CD4-positive, alpha-beta T cell treated with Interferon gamma for 1 hour (primary cell): ENCODE results near the gene KIZ.
"Not testable (repeated sequence)": the region's sequence is repeated elsewhere in the genome, so short reads cannot be mapped to it uniquely, and the experiment has no call there.

ENCODE experiments used
- DNase-seq: peaks from one replicate; pipeline ENCODE4 v3.0.0-alpha.2; 2020

Gene KIZ

DNA sequence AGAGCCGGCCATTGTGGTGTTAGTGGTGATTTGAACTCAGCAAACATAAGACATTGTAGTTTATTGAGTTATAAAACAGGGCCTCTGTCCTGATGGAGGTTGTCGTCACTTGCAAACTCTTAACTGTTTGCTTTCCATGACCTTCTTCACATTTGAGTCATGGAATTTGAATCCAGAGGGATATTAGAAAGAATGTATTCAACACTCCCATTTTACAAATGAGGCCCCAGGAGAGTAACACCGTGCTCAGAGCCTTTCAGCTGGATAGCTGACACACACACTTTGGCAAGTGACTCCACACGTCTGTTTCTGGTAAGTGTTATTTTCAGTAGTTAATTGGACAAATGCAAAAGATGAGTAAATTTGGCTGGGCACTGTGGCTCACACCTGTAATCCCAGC is 104.8 kb downstream of the KIZ start:
- no peak for DNase-seq

DNA sequence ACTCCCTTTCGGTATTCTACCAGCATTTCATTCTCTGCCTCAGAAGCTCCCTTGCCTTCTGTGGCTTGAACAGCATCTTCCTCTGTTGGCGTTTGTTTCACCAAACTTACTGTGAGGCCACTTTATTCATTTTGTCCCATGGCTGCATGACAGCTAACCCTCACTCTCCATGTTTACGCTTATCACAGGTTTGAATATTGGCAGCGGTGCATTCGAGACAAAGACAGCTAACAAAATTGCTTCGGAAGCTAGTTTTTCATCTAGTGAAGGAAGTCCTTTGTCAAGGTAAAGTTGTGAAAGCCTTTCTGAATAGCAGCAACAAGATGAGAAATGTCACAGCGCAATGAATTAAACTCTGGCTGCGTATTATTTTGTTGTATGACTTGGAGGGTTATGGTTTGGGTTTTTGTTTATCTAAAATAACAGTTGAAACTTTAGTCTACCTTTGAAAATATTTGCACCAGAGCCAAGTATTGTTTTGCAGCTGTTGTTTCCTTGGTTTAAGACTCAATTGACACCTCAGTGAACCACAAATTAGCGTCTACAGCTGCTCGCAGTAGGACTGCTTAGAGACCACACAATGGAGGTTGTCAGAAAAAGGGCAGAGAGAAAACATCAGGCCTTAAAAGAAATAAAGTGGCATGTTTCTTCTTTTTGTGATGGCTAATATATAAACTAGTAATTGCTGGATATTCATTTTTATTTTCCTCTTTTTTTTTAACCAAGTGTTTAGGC is 106.8 kb downstream of the KIZ start:
- no peak for DNase-seq

DNA sequence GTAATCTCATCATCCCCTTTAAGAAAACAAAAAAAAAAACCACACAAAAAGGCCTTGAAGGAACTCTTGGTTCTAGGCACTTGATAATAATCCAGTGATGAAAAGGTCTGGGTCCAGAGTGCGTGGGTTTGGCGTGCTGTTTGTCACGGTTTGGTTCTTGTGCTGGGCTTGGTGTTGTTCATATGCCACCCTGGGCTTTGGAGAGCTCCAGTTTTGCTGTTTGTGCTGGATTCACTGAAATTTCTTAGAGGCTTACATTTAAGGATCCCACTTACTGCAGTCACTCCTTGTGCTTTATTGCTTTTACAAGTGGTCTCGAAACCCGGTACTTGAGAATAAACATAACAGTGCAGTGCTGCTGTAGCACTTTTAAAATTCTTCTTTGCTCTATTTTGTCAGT is 108.4 kb downstream of the KIZ start:
- no peak for DNase-seq

DNA sequence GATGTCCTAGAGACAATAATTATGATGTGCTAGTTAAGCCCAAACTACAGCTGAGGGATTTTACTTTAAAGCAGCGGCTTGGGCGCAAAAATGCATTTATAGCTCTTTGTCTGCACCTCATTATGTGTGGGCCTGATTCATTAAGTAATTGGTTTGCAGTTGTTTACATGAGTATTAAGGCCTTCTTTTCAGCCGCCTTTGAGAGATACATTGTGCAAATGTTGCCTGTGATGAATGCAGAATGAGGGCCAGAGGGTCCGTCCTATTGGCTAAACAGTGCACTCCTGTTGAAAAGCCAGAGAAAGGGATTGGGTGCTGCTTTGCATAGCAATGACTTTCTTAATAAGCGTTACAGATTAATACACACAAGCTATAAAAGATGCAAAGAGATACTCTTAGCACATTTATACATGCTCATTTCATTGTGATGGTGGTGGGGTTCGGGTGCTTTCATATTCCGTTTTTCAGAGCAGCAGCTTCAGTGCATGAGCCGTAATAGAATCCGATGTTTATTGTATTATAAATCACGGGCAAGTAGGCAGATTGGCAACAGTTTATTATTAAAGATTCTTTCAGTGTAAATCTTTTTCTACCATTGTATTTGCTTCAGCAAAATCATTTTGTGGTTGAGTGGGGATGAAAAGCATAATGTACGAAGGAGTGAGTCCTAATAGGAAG is 109.1 kb downstream of the KIZ start:
- no peak for DNase-seq

DNA sequence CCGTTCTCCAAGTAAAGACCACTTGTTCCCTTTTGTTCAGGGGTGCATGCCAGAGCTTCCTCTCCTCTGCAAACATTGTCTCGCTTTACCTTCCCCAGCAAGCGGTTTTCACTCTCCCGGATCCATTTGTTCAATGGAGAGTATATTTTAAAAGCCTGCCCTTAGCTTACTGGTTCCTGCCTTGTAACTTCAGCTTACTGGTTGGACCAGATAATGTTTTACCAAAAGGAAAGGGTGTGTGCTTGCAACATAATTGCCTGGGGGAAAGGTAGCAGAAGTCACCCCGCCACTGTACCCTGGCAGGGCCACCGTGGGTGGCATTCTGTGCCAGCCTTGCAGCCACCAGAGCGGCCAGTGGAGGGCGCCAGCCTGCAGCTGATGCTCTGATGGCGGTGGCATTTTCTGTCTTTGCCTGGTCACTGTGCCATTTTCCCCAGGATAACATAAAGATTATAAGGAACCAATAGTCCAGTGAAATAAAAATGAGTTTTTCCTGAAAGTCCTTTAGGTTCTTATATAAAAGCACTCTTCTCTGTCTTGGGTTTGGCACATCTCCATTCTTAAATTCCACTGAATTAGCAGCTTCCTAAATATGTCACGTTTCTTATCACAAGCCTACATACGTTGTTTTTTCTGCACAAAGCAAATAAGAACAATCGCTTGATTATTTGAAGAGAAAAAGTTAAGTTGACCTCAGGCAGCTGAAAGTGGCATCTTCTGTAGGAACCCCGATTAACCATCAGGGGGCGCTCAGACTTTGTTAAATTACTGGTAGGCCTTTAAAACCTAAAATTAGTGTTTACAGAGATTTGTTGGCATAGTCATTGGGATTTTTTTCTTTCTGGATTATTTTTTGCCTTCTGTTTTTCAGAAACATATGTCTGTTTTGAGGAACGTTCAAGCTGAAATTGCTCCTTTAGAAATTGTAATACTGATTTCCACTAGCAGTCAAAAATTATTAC is 109.9 kb downstream of the KIZ start:
- peak; percentile 50 for DNase-seq

DNA sequence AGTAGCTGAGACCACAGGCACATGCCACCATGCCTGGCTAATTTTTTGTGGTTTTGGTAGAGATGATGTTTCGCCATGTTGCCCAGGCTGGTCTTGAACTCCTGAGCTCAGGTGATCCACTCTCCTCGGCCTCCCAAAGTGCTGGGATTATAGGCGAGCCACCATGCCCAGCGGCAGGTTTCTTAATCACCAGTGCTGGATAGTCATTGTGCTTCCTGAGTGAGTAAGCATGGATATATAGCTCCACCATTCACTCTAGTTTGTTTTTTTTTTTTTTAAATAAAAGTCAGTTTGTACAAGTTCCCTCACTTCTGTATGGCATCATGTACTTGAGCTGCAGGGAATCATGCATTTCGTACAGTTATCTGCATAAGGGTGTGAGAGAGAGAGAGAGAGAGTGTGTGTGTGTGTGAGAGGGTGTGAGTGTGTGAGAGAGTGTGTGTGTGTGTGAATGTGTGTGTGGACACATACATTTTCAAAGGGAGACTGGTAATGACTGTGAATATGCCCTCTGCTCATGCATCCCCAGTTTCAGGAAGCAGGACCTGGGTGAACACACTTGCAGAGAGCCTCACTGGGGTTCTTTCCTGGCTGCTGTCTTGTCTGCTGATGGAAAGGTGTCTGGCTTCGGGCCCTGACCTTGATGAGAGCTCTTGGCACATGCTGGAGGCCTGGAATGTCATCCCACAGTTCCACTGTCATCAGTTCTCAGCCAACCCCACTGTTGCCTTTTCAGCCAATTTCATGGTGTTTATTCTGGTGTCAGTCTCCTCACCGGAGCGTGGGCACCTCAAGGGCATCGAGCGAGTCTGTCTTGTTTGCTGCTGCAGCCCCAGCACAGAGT is 112.3 kb downstream of the KIZ start:
- DNase-seq, result no peak

DNA sequence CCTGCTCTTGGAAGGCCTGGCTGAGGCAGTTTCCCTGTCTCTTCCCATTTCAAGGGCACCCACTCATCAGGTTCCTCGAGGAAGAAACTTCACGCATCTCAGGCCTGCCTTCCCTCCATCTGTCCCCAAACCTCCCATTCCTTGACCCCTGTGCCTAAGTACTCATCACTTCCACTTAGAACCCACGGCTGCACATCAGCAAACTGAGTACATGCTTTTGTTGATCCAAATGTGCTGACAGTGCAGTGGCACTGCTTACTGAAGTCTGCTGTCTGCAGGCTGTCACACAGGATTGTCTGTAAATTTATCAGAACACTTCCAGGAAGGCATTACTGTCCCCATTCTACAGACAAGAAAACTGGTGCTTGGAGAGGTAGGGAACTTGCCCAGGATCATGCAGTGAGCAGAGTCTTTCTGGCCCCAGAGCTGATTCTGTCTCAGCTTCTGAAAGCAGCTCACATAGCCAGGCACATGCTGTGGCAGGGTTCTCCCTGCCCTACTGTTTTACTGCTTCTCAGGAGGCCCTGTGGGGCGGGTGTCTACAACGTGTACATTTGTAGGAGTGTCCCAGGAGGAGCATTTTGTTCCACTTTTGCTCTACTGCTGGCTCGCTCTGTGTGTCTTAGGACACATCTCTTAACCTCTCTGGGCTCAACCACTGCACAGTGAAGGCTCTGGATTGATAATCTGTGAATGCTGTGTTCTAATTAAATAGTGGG is 113.1 kb downstream of the KIZ start:
- no peak for DNase-seq

DNA sequence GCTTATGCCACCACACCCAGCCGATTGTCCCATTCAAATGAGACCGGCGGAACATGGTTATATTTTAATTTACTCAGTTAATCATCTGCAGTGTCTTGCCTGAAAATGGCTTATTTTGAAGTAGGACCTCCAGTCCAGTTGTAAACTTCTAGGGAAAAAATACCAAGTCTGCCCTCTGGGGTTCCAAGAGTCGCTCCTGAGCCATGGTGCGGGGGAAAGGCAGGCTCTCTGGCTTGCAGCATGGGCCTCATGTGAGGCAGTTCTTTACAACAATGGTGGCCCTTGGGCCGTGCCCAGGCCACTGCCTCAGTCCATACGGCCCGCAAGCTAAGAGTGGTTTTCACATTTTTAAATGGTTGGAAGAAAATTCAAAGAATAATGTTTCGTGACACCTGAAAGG is 114.5 kb downstream of the KIZ start:
- DNase-seq, result no peak

DNA sequence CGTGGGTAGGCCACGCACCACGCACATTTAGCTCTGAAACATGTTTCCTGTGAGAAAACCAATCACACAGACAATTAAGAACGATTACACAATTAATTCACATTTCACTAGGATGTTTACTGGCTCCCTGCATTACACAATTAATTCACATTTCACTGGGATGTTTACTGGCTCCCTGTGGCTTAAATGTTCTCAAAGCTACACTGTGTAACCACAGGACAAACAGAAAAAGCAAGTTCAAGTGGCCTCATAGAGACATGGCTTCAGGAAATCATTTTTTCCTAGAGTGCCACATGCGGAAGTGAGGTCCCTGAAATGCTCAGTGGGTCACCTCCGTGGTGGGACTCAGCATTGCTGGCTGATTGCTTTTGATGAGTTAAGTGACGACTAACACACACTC is 115.5 kb downstream of the KIZ start:
- DNase-seq, result no peak

DNA sequence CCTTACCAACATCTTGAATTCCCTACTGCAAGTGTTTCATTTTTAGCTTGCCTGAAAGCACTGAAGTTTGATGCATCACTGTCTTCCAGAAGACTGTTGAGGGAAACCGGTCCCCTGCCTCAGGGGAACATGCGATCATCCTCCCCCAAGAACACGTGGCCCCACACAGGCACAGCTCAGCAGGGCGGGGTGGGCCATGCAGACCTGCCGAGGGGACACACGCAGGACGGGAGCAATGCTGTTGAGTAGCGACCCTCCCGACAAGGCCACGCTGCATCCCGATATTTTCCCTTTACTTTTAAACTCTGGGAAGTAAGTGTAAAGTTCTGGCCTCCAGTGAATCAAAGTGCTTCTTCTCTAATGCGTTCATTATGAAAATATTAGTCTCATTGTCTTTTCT is 117.9 kb downstream of the KIZ start:
- DNase-seq, result no peak

DNA sequence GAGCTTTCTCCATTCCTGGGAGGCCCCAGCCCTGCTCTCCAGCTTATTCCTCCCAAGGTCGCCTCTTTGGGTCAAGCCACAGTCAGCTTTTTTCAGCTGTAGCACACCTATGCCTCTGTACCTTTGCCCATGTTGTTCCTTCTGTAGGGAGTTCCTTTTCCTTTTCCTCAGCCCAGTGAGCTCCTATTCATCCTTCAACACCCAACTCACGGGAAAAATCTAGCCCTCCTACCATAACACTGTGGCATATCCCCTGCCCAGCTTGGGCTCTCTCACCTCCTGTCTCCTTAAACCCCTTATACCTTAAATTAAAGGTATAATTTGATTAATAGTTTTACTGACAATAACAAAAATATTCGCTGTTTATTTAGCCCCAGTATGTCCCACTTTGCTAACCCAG is 118.9 kb downstream of the KIZ start:
- no peak for DNase-seq

DNA sequence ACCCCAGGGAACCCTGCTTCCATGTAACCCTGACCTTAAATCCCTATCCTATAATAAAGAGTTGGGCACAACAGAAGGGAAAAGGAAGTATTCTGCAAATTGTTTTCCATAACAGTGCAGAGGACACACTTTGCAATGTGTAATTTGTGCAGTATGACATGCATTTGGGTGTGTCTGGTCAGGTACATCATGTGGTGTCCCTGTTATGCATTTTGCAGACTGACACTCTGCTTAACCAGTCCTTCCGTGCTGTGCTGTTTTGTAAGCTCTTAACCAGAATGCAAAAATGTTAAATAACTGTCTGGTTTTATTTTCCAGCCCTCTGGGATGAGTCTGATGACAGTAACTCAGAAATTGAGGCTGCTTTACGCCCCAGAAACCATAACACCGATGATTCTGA is 120.3 kb downstream of the KIZ start:
- no peak for DNase-seq

DNA sequence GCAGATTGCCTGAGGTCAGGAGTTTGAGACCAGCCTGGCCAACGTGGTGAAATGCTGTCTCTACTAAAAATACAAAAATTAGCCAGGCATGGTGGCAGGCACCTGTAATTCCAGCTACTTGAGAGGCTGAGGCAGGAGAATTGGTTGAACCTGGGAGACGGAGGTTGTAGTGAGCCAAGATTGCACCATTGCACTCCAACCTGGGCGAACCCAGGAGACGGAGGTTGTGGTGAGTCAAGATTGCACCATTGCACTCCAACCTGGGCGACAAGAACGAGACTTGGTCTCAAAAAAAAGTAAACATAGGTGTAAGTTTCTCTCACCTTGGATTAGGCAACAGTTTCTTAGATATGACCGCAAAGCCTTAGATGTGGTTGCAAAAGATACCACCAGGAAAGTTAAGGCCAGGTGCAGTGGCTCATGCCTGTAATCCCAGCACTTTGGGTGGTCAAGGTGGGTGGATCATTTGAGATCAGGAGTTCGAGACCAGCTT is 121.8 kb downstream of the KIZ start:
- DNase-seq, result not testable (repeated sequence)

DNA sequence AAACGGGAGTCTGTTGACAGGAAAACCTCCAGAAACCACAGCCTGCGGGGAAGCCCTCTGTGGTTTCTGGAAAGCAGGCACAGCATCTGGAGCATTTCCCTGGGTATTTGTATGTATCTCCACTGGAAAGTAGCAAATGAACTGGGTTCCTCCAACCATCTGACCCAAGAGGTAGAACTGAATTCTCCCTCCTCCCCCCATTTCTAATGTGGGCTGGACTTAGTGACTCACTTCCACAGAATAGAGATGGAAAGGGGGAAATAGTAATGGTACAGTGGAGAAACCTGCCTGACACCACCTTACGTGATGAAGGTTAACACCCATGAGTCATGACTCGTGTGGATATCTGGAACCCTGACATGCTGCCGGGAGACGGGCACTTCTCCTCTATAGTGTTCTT is 125.4 kb downstream of the KIZ start:
- DNase-seq, result no peak

DNA sequence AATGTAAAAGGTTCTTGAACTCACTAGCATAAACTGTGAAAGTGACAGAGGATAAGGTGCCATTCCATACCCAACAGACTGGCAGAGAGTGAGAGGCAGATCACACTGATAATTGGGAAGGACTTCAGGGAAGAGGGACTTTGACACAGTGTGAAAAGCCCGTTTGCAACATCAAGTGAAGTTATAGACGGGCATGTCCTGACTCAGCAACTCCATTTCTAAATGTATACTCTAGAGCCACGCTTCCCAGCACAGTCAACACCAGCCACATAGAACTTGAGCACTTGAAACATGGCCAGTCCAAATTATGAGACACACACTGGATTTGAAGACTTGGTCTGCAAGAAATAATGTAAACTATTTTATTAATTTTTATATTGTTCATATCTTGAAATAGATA is 131.3 kb downstream of the KIZ start:
- DNase-seq, result no peak

DNA sequence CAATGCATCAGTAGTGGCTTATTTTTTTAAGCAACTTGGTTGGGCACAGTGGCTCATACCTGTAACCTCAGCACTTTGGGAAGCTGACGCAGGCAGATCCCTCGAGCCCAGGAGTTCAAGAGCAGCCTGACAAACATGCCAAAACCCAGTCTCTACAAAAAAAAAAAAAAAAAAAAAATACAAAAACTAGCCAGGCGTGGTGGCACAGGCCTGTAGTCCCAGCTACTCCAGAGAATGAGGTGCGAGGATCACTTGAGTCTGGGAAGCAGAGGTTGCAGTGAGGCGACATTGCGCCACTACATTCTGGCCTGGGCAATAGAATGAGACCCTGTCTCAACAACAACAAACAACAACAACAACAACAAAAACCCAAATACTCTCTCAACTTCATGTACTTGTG is 132.5 kb downstream of the KIZ start:
- DNase-seq, result no peak

DNA sequence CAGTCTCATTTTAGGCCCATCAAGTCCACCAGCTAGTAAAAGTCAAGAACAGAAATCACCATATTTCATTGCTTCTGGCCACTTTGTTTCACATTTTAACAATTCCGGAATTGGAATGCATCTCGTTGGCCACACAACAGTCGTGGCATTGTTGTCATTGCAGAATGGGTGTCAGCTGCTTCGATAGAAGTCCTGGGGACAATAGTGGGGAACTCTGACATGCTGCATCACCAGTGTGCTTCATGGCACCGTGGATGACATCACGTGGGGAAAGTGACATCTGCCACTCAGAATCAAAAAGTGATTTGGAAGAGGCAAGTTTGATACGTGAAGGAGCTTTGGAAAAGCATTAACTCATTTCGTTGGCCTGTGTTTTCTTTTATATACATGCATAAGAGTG is 133.5 kb downstream of the KIZ start:
- DNase-seq, result no peak

DNA sequence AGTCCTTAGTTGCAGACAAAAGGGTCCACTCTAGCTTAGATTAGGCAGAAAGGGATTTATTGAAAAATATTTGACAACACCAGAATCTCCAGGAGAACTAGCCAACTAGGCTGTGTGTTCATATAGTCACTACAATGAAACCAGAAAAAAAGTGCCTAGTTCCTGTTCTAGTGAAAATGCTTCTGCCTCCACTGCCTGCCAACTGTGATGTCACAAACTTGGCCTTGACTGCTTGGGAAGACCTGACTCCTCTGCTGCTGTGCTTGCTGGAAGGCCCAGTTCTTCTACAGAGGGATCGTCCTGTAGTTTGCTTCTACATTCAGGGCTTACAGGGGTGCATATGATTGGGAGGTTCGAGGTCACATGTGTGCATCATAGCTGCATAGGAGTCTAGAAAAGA is 136.9 kb downstream of the KIZ start:
- no peak for DNase-seq

DNA sequence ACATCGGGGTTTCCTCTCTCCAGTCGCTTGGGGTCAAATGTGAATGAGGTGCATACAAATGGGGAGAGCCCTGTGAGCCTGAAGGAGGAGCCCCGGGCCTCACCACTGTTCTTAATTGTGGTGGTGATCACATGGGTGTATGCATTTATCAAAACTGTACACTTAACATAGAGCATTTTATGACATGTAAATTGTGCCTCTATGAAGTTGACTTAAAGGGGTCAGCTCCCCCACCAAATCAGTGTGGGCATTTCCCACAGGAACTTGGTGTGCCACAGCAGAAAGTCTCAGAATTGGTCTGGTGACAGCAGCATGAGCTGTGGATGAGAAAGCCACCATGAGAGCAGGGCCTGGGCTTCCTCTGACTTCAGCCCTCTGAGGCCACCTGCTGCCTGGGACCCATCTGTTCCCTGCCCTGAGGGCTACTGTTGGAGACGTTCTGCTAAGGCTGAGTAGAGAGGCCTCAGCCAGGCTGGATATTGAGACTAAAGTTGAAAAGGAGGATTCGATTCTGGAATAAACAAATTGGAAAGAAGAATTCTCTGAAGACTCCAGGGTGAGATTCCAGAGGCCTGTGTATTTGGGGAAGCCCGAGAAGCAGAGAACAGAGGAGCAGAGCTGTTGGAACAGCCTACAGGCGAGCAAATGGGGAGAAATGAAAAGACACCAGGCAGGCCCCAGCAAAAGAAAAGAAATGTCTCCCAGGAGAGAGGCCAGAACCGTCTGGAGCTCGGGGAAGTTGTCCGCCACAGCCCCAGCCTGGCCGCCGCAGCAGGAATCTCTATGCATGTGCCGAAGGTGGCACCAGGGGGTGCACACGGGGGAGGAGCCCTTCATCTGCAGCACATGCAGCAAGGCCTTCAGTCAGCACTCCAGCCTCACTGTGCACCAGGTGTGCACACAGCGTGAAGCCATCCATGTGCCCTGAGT is 139.6 kb downstream of the KIZ start:
- no peak for DNase-seq

DNA sequence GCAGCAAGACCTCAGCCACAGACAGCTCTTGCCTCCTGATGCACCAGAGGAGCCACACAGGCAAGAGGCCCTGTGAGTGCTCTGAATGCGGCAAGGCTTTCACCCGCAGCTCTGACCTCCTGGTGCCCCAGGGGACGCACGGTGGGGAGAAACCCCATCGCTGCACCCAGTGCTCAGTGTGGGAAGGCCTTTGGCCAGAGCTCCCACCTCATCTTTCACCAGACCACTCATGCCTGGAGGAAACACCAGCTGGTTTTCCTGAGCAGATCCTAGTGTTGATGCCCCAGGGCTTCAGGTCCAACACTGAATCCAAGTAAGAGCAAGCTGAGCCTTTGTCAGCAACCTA is 140.3 kb downstream of the KIZ start:
- no peak for DNase-seq

DNA sequence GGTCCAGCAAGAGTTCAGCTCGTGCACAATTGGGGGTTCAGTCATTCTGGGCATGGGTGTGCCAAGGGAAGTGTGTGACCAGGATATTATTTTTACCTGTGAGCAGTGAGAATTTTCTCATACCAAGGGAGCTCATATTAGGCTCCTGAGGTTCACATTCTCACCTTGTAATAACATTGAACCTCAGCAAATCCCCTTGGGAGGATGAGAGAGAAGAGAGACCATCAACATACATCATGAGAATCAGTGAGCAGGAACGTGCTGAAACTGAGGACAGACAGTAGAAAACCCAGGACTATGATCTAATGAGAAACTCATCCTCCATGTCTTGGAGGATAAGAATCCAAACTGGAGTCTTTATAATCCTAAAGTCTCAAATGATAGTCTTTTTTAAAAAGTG is 143.9 kb downstream of the KIZ start:
- no peak for DNase-seq
